ENCODE data around the gene AASDHPPT. TPM values are rescaled to one million over a fixed set of nuclear protein-coding genes. Genes with fewer than 3 reads are reported as not detected.

AASDHPPT gene
- total RNA-seq, 1 donor from 2014 or later = 48.4 TPM

DNA sequence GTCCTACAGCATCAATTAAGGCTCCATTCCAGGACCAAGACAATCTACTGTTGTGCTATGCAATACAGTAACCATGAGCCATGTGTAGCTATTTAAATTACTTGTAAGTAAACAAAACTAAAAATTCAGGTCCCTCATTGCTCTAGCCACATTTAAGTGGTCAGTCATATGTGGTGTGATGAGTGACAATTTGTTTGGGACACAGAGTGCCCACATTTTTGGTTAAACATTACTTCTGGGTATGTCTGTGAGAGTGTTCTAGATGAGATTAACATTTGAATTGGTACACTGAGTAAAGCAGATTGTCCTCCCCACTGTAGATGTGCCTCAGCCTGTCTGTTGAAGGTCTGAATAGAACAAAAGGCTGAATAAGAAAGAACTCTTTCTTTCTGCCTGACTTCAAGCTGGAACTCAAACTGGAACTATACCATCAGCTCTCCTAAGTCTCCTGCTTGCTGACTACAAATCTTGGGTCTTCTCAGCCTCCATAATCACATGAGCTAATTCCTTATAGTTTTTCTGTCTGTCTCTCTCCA, 16.1 kb upstream of the AASDHPPT start:
- Histone ChIP-seq H3K4me3 (ENCODE audit: low read depth, low read length) (no peak overlapping the region), H3K36me3 (ENCODE audit: control insufficient read depth, insufficient read depth, low read length) (no peaks in the 10 kb centered on the region), H3K27me3 (ENCODE audit: control insufficient read depth, insufficient read depth, low read length) (no peaks in the 10 kb centered on the region)
- no peak for DNase-seq (ENCODE audit: low read depth)
- no peak for FAIRE-seq
- TF ChIP-seq, protein P1, sequence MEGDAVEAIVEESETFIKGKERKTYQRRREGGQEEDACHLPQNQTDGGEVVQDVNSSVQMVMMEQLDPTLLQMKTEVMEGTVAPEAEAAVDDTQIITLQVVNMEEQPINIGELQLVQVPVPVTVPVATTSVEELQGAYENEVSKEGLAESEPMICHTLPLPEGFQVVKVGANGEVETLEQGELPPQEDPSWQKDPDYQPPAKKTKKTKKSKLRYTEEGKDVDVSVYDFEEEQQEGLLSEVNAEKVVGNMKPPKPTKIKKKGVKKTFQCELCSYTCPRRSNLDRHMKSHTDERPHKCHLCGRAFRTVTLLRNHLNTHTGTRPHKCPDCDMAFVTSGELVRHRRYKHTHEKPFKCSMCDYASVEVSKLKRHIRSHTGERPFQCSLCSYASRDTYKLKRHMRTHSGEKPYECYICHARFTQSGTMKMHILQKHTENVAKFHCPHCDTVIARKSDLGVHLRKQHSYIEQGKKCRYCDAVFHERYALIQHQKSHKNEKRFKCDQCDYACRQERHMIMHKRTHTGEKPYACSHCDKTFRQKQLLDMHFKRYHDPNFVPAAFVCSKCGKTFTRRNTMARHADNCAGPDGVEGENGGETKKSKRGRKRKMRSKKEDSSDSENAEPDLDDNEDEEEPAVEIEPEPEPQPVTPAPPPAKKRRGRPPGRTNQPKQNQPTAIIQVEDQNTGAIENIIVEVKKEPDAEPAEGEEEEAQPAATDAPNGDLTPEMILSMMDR (IDR thresholded peaks at IDR 0.05; ENCODE audit: insufficient read depth, low read length, severe bottlenecking) = no peak

DNA sequence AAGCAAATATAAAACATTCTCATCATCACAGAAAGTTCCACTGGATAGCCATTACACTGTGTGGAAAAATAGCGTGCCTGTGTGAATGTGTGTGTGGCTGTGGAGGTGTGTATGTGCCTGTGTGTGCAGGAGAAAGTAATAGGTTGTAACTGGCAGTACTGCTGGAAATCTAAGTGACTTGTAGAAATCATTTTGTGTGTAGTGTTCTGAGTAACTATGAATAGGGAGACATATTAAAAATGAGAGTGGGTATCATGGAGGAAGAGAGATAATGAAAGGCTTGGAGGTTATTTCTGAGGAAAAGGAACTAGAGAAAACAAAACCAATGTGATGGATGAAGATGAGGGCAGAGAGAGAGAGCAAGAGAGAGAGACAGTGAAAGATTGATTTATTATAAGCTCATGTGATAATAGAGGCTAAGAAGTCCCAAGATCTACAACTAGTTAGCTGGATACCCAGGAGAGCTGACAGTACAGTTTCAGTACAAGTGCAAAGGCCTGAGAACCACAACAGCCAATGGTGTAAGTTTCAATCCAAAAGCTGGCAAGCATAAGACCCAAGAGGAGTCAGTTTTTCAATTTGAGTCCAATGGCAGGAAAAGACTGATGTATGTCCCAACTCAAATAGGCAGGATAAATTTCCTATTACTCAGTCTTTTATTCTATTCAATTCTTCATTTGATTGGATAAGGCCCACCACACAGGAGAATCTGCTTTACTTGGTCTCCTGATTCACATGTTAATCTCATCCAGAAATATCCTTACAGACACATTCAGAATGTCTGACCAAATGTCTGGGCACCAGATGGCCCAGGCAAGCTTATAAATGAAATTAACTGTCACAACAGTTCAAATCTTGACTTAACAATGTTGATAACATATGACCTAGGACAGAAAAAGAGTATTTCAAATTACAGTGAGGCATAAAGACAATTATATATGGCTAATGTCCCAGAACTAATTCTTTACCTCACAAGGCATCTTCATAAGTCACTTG, 15.2 kb upstream of the AASDHPPT start:
- TF ChIP-seq, protein P1 (IDR thresholded peaks at IDR 0.05; ENCODE audit: insufficient read depth, low read length, severe bottlenecking) = no peak
- DNase-seq (ENCODE audit: low read depth) (no peak), FAIRE-seq (no peak)
- no peaks in the 10 kb centered on the region for H3K36me3 ChIP-seq (ENCODE audit: control insufficient read depth, insufficient read depth, low read length)
- H3K4me3 ChIP-seq (ENCODE audit: low read depth, low read length) = no peak overlapping the region
- no peaks in the 10 kb centered on the region for H3K27me3 ChIP-seq (ENCODE audit: control insufficient read depth, insufficient read depth, low read length)

DNA sequence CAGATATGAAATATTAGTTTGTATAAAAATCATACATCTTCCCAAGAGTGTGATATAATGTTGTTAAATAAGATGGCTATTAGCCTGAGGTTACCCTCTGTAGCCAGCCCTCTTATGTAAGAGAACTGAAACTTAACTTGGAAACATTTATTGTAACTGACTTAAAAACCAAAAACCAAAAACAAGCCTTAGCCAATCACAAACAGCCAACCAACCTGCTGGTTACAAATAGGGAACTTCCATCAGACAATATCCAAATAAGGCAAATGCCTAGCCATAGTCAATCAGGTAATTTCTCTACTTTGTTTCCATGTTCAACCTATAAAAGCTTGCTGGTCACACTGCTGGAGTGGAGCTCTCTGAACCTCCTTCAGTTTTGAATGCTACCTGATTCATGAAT, 14.5 kb upstream of the AASDHPPT start:
- DNase-seq (ENCODE audit: low read depth) (no peak), FAIRE-seq (no peak)
- TF ChIP-seq, protein P1 (IDR thresholded peaks at IDR 0.05; ENCODE audit: insufficient read depth, low read length, severe bottlenecking) = no peak
- Histone ChIP-seq H3K36me3 (ENCODE audit: control insufficient read depth, insufficient read depth, low read length) (no peaks in the 10 kb centered on the region), H3K4me3 (ENCODE audit: low read depth, low read length) (no peak overlapping the region), H3K27me3 (ENCODE audit: control insufficient read depth, insufficient read depth, low read length) (no peaks in the 10 kb centered on the region)

DNA sequence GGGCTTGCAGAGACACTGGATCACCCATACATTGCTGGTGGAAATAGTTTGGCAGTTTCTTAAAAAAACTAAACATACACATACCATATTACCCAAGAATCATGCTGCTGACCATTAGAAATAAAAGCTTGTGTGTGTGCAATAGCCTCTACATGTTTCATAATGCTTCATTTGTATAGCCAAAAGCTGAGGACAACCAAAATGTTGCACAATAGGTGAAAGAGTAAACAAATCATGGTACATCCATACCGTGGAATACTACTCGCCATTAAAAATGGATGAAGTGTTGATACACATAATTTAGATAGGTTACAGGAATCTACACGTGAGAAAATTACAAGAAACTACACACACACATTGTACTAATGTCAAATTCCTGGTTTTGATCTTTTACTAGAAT, 6.9 kb upstream of the AASDHPPT start:
- TF ChIP-seq, protein P1 (IDR thresholded peaks at IDR 0.05; ENCODE audit: insufficient read depth, low read length, severe bottlenecking) = no peak
- H3K27me3 ChIP-seq (ENCODE audit: control insufficient read depth, insufficient read depth, low read length) = no peaks in the 10 kb centered on the region
- FAIRE-seq = no peak
- H3K4me3 ChIP-seq (ENCODE audit: low read depth, low read length) = no peak overlapping the region
- DNase-seq (ENCODE audit: low read depth) = no peak
- H3K36me3 ChIP-seq (ENCODE audit: control insufficient read depth, insufficient read depth, low read length) = peaks cover 1% of the 10 kb centered on the region

DNA sequence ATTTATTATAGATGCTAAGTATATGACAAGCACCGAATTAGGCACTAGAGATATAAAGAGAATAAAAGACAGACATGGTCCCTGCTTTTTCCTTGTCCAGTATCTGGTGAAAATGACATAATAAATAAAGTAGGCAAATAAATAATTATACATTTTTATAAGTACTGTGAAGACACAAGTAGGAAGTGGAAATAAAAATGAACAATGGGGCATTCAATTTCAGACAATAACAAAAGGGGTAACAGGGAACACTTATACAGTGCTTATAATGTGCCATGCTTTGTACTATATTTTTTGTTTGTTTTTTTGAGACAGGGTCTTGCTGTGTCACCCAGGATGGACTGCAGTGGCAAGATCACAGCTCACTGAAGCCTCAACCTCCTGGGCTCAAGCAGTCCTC, 4.7 kb upstream of the AASDHPPT start:
- FAIRE-seq = no peak
- H3K36me3 ChIP-seq (ENCODE audit: control insufficient read depth, insufficient read depth, low read length) = peaks cover 1% of the 10 kb centered on the region
- TF ChIP-seq, protein P1 (IDR thresholded peaks at IDR 0.05; ENCODE audit: insufficient read depth, low read length, severe bottlenecking) = no peak
- H3K4me3 ChIP-seq (ENCODE audit: low read depth, low read length) = no peak overlapping the region
- no peaks in the 10 kb centered on the region for H3K27me3 ChIP-seq (ENCODE audit: control insufficient read depth, insufficient read depth, low read length)
- no peak for DNase-seq (ENCODE audit: low read depth)
